D721Med (cell line): Measurements from ENCODE around the gene MRGPRD.

Experiments
- DNase-seq: peaks from one replicate; pipeline ENCODE4 v3.0.0; 2011; ENCODE audit warnings: low spot score; ENCODE audit not compliant: insufficient read length
- FAIRE-seq: peaks from 2 replicates; lab custom pipeline; 2011; peaks lifted over from hg19 to GRCh38; lab: Jason Lieb, UNC
- TF ChIP-seq, protein P1 (sequence below): IDR thresholded peaks from 2 replicates; pipeline ENCODE4 v1.5.1; 2012; ENCODE audit warnings: mild to moderate bottlenecking, control low read depth; ENCODE audit not compliant: insufficient read depth; ENCODE audit errors: missing control alignments

MRGPRD gene

DNA sequence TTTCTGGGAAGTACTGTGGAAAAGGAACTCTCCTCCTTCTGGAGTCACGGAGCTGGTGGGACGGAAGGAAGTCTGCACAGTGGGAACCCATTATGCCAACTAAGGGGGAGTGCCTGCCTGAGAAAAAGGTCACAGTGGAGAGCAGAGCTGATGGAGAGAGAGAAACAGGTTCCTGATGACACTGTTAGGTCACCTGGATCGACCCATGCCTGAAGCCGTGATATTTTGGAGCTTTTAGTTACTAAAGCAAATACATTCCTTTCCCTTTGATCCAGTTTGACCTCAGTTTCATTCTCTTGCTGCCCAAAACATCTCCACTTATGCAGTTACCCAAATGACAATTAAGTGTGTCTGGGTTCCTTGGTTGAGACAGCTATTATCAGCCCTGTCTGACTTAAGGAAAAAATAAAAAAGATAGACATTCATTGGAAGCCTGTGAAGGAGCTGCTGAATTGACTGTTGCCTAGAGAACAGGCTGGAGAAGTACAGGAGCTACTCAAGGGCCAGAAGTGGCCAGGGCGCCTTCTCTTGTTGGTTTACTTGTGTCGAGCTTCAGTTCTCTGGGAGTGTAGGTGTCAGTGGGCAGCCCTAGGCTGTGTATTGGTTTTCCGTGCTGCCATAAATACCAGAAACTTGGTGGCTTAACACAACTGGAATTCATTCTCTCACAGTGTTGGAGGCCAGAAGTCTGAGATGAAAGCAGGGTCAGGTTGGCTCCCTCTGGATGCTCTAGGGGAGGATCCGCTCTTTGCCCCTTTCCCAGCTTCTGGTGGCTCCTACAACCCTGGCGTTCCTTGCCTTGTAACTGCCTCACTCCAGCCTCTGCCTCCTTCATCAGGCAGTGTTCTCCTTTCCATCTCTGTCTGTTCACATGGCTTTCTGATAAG, 13.6 kb downstream of the MRGPRD start:
- TF ChIP-seq, protein P1, sequence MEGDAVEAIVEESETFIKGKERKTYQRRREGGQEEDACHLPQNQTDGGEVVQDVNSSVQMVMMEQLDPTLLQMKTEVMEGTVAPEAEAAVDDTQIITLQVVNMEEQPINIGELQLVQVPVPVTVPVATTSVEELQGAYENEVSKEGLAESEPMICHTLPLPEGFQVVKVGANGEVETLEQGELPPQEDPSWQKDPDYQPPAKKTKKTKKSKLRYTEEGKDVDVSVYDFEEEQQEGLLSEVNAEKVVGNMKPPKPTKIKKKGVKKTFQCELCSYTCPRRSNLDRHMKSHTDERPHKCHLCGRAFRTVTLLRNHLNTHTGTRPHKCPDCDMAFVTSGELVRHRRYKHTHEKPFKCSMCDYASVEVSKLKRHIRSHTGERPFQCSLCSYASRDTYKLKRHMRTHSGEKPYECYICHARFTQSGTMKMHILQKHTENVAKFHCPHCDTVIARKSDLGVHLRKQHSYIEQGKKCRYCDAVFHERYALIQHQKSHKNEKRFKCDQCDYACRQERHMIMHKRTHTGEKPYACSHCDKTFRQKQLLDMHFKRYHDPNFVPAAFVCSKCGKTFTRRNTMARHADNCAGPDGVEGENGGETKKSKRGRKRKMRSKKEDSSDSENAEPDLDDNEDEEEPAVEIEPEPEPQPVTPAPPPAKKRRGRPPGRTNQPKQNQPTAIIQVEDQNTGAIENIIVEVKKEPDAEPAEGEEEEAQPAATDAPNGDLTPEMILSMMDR: no peak
- FAIRE-seq: no peak
- DNase-seq: no peak

DNA sequence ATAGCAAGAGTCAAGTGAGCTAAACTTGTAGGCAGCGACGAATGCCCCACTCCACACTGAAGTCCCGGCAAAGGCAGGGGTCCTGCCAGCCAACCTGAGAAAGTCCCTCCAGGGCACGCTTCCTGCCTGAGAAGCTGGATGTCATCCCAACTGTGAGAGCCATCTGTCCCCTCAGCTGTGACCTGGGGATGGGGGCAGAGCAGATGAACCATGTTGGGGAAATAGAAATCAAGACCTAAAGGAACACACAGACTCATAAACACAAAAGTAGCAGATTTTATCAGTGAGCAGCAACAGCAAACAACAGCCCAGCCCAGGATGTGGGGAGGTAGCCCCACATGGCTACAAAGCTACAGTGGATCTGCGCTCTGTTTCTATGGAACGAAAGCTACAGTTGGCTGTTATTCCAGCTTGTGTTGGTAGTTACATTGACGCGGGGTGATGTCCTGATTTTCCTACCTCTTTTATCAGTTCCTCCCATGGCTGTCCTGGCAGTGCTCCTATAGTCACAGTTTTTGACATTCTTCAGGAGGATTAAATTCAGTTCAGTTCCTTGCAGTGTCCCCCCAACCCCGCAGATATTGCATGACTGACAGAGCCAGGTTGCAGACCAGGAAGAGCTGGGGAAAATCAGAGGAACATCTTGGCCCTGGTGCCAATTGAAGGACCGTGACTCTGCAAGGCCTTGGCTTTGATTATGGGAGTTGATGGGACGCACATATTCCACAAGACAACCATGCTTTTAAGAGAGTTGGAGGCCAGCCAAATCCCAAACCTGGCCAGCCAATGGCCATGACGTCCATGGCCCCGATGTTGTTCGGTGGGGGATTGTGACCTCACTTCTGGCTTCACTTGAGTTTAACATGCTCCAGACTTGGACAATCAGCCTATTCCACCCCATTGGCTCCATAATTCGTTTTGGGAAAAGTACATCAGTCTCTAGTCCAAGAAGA, 14.6 kb downstream of the MRGPRD start:
- no peak for DNase-seq
- TF ChIP-seq, protein P1: no peak
- no peak for FAIRE-seq

DNA sequence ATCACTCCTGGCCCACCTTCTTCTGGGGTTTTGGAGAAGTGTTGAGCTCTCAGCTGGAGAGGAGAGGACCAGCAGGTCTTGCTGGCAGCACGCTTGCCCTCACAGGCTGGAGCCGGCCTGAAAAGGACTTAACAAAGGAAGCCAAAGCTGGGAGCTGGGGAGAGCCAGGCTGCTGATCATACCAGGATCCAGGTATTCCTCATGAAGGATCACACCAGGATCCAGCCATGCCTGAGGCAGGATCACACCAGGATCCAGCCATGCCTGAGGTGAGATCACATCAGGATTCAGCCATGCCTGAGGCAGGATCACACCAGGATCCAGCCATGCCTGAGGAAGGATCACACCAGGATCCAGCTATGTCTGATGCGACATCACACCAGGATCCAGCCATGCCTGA, 17.0 kb downstream of the MRGPRD start:
- FAIRE-seq (no peak), DNase-seq (no peak)
- TF ChIP-seq, protein P1: no peak

DNA sequence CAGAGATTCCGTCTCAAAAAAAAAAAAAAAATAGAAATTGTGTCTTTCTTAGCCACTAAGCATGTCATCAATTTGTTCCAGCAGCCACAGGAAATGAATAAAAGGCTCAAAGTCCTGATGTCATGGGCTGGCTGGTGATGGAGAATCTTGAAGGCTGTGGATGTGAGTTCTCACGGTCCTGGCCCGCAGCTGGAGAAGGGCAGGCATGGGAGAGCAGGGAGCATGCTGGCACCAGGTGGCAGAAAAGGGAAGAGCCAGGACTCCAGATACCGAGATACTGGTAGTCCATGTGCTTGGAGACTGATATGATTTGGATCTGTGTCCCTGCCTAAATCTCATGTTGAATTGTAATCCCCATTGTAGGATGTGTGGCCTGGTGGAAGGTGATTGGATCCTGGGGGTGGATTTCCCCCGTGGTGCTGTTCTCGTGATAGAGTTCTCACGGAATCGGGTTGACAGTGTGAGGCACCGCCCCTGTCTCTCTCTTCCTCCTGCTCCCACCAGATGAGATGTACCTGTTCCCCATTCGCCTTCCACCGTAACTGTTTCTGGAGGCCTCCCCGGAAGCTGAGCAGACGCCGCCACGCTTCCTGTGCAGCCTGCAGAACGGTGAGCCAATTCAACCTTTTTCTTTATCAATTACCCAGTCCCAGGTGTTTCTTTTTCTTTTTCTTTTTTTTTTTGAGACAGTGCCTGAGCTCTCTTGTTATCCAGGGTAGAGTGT, 18.1 kb downstream of the MRGPRD start:
- no peak for FAIRE-seq
- TF ChIP-seq, protein P1: peak; percentile 16
- DNase-seq: no peak

DNA sequence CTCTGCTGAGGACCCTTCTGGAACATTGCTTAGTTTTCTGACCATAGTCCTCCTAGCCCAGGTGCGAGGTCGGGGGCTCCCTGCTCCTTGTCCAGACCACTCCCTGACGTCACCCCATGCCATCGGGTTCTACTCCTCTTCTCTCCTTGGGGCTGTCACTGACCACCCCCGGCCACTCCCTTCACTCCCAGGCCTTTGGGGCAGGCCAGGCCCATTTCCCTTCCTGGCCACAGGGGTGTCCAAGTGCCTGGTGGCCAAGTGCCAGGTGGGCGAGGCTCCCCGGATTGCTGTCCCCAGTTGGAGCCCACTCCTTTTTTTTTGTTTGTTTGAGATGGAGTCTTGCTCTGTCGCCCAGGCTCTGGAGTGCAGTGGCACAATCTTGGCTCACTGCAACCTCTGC, 19.5 kb downstream of the MRGPRD start:
- no peak for FAIRE-seq
- TF ChIP-seq, protein P1: no peak
- no peak for DNase-seq

DNA sequence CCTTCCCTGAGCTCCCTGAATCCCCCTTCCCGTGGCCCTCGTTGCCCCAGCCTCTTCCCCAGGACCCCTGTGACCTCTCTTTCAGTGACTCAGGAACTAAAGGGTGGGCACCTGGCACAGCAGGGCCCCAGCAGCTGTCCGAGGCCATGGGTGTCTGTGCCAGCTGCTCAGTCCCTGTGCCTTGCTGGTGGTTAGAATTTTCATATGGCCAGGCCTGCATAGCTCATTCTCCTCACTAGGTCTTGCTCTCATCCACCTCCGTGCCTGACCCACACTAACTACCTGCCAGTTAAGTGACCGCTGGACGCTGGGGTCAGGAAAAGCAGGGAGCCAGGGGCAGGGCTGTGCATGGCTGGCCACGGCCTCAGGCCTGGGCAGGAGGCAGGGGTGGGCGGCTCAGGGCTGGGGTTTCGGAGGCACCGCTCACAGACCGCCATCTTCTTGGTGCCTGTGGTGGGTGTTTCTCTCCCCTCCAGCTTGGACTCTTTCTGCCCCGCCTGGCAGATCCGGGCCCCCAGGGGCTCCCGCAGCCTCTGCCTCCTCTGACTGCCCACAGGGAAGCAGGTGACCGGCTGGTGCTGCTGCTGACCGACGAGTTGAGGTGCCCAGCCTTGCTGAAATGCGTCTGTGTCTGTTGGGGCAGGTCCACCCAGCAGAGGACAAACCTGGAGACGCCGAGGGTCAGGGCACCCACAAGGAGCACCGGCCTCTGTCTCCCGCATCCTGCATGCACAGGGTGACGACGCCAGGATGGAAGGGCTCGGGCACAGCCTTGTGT, 20.3 kb downstream of the MRGPRD start:
- no peak for FAIRE-seq
- TF ChIP-seq, protein P1: no peak
- no peak for DNase-seq
